B cell (primary cell): ENCODE results near the gene PGM1.

ENCODE experiments used
- EZH2 ChIP-seq: IDR thresholded peaks from 2 replicates; pipeline ENCODE4 v1.6.1; 2012; ENCODE audit warnings: borderline replicate concordance, low read depth, mild to moderate bottlenecking, moderate library complexity, low read length; ENCODE audit not compliant: insufficient read depth, poor library complexity, severe bottlenecking
- TF ChIP-seq, protein P1 (sequence below): fragments of 200-600 bp; IDR thresholded peaks from one replicate; pipeline ENCODE4 v1.8.0; 2022; ENCODE audit warnings: antibody characterized with exemption, mild to moderate bottlenecking

DNA sequence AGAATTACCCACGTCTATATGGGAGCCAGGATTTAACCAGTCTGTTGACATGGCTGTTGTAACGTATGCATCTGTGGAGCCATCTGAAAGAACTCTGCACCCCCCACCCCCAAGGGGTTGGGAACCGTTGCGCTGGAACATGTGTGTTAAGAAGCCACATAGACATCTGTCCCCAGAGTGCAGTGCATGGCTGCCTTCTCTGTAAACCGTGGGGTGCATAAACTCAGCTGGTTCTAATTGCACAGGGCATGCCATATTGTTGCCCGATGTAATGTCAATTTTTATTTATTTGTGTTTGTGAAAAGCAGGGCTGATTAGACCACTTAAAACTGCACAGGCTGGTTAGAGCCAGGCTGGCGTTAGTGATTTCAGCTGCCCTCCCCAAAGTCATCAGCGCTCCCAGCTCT is 110.5 kb downstream of the PGM1 start:
- TF ChIP-seq, protein P1, sequence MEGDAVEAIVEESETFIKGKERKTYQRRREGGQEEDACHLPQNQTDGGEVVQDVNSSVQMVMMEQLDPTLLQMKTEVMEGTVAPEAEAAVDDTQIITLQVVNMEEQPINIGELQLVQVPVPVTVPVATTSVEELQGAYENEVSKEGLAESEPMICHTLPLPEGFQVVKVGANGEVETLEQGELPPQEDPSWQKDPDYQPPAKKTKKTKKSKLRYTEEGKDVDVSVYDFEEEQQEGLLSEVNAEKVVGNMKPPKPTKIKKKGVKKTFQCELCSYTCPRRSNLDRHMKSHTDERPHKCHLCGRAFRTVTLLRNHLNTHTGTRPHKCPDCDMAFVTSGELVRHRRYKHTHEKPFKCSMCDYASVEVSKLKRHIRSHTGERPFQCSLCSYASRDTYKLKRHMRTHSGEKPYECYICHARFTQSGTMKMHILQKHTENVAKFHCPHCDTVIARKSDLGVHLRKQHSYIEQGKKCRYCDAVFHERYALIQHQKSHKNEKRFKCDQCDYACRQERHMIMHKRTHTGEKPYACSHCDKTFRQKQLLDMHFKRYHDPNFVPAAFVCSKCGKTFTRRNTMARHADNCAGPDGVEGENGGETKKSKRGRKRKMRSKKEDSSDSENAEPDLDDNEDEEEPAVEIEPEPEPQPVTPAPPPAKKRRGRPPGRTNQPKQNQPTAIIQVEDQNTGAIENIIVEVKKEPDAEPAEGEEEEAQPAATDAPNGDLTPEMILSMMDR = no peak
- TF ChIP-seq EZH2 = no peak
